NCI-H1417 treated with DMSO at 0.1 percent for 48 hours (cell line): ENCODE results near the gene S100A16.
"Not testable (repeated sequence)": the region's sequence is repeated elsewhere in the genome, so short reads cannot be mapped to it uniquely, and the experiment has no call there.

ENCODE experiments used
- DNase-seq: peaks from one replicate; lab custom pipeline; 2025; lab: John Stamatoyannopoulos, UW

The S100A16 gene

DNA sequence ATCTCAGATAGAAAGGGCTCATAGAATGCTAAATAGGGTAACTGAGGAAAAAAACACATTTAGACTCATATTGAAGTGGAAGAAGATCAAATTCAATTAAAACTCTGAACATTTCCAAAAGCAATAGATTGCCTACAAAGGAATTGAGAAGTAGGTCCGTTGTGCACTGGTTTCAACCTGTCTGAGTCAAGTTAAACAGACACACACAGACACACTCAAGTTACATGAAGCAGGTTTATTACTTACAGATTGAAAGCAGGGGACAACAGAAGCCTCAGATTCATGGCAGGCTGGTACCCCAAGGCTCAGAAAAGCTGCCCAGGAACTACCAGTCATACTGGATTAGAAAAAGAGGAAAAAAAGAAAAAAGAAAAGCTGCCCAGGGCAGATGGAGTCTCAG, 26.6 kb downstream of the S100A16 start:
- no peak for DNase-seq

GRCh38 chr1:153585006-153585405, 27.9 kb downstream of the S100A16 start:
- DNase-seq = no peak

- no peak for DNase-seq
Measured at GRCh38 chr1:153583976-153584375, 29.0 kb downstream of the S100A16 start.

GRCh38 chr1:153583514-153583913, 29.4 kb downstream of the S100A16 start:
- DNase-seq = not testable (repeated sequence)

DNA sequence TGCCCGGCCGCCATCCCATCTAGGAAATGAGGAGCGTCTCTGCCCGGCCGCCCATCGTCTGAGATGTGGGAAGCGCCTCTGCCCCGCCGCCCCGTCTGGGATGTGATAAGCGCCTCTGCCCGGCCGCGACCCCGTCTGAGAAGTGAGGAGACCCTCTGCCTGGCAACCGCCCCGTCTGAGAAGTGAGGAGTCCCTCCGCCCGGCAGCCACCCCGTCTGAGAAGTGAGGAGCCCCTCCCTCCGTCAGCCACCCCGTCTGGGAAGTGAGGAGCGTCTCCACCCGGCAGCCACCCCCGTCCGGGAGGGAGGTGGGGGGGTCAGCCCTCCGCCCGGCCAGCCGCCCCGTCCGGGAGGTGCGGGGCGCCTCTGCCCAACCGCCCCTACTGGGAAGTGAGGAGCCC, 30.1 kb downstream of the S100A16 start:
- DNase-seq = not testable (repeated sequence)

GRCh38 chr1:153578936-153579335, 34.0 kb downstream of the S100A16 start:
- DNase-seq = no peak

GRCh38 chr1:153578490-153578889, 34.4 kb downstream of the S100A16 start:
- no peak for DNase-seq

- no peak for DNase-seq
Measured at GRCh38 chr1:153577624-153578051, 35.3 kb downstream of the S100A16 start.

GRCh38 chr1:153577138-153577537, 35.8 kb downstream of the S100A16 start:
- DNase-seq = no peak

DNA sequence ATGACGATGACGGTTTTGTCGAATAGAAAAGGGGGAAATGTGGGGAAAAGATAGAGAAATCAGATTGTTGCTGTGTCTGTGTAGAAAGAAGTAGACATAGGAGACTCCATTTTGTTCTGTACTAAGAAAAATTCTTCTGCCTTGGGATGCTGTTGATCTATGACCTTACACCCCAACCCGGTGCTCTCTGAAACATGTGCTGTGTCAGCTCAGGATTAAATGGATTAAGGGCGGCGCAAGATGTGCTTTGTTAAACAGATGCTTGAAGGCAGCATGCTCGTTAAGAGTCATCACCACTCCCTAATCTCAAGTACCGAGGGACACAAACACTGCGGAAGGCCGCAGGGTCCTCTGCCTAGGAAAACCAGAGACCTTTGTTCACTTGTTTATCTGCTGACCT, 37.4 kb downstream of the S100A16 start:
- DNase-seq = not testable (repeated sequence)

DNA sequence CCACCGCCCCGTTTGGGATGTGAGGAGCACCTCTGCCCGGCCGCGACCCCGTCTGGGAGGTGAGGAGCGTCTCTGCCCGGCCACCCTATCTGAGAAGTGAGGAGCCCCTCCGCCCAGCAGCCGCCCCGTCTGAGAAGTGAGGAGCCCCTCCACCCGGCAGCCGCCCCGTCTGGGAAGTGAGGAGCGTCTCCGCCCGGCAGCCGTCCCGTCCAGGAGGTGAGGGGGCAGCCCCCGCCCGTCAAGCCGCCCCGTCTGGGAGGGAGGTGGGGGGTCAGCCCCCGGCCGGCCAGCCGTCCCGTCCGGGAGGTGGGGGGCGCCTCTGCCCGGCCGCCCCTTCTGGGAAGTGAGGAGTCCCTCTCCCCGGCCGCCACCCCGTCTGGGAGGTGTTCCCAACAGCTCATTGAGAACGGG, 37.9 kb downstream of the S100A16 start:
- DNase-seq = not testable (repeated sequence)

DNA sequence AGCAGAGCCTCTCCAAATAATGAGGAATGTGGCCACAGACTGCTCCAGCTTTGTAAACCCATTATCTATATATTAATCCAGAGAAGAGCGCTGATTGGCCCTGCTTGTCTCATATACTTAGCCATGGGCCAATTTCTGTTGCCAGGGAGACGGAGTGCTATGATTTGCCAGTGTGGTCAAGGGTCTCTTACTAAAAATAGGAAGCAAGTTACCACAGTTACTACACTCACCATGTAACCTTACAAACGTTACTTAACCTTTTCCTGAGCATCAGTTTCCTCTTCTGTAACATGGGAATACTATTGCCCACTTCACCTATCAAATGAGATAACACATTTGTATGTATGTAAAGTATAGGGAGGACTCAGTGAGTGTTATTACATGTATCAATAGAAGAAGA, 39.6 kb downstream of the S100A16 start:
- no peak for DNase-seq

GRCh38 chr1:153572569-153573015, 40.3 kb downstream of the S100A16 start:
- DNase-seq = no peak

DNA sequence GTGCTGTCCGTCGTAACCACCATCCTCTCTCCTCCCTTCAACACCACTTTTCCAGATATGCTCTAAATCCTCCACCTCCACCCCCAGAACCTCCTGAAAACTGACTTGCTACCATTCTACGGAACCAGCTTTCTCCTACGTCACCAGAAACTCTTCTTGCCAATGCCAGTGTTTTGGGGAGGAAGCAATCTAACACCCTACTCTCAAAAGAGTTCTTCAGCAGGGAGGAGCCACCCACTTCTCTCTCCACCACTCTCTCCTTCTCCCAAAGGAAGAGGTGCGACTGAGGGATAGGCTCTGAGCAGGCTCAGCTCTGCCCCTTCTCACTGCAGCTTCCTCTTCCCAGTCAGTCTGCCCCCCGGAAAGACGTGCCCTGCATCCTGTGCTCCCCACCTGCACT, 41.2 kb downstream of the S100A16 start:
- no peak for DNase-seq

GRCh38 chr1:153570874-153571273, 42.1 kb downstream of the S100A16 start:
- no peak for DNase-seq

DNA sequence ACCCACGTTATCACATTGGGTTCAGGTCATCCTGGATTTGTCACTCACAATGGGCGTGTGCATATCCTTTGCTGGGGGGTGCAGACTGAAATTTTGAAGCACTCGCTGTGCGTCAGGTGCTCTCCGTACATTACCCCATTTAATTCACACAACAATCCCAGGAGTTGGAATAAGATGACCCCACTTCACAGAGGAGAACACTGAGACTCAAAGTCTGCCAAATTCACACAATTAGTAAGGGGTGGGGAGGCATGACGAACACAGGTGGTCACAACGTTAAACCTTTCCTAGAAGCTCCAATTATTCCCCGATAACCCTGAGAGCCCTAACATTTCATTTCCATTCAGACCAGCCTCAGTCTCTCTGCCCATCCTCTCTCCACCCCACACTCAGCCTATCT, 43.5 kb downstream of the S100A16 start:
- no peak for DNase-seq

- peak; percentile 41 for DNase-seq
Measured at GRCh38 chr1:153568367-153569099, 44.4 kb downstream of the S100A16 start.

GRCh38 chr1:153567621-153568366, 45.1 kb downstream of the S100A16 start:
- DNase-seq = no peak

- no peak for DNase-seq
Measured at GRCh38 chr1:153566414-153567371, 46.2 kb downstream of the S100A16 start.

DNA sequence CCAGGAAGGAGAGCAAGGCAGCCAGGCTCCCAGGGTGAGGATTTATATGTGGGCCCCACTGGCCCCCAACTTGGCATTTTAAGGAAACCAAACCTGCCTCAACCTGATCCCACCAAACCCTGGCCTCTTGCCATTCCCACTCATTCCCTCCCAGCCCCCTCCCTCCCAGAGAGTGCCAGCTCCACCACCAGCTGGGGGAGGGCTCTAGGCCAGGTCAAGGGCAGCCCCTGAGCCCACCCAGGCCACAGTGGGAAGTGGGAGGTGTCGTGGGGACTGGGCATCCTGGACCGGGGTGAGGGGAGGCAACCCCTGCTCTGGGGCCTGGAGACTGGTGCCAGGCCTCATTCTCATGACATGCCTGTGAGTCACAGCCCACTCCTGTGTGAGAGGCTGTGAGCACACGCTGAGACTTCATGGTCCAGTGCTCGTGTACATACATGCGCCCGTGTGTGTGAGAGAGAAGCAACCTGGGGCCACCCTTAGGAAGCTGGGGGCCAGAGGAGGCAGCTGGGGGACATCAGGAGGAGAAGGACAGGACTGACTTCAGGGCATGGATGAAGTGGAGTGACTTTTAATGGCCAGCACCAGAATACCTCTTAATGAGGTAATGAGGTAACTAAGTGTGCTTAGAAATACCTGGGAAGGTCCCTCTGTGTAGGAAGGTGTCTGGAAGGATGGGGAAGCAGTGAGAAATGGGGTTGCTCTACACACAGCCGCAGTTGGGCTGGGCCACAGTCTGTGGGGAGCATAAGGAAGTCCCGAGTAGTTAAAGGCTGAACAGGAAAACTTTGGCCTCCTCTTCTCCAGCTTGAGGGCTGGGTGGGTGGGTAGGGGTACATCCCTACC, 47.2 kb downstream of the S100A16 start, which contains the start of gene S100A2:
S100A2 (minus strand) TSS at position 316 of the 846 bp plus-strand sequence. CDS start 1,967 bp downstream, outside the sequence.
- DNase-seq = no peak

GRCh38 chr1:153563991-153564390, 48.9 kb downstream of the S100A16 start:
- DNase-seq = no peak
